ENCODE results near the gene IQCM. TPM values are rescaled to one million over a fixed set of nuclear protein-coding genes. Genes with fewer than 3 reads are reported as not detected.
"Not testable (repeated sequence)": the region's sequence is repeated elsewhere in the genome, so short reads cannot be mapped to it uniquely, and the experiment has no call there.

Gene IQCM
- total and polyA plus RNA-seq, 12 donors: not detected

DNA sequence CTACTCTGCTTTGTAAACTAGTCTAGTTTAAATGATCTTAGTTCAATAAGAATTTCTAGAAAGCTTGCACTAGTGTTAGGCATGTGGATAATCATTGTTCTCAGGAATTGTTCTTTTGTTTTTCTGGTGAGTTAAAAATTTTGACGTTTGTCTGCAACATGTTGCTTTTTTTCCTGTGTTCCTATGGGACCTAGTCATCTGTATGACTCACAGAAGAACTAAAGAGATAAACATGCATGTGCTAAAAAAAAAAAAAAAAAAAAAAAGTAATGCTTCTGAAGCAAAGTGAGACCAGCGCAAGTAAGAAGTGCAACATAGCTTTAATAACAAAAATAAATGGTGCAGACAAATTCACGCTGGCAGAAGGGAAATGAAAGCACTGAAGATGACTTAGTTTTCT, 471.2 kb downstream of the IQCM start:
- WGBS, 2 donors: 48 to 52% methylated on average over 3 of the region's 3 CpGs
- no peaks in the 10 kb centered on the region for H3K36me3 ChIP-seq
- ATAC-seq (no peak), DNase-seq (no peak)
- TF ChIP-seq, protein P1, sequence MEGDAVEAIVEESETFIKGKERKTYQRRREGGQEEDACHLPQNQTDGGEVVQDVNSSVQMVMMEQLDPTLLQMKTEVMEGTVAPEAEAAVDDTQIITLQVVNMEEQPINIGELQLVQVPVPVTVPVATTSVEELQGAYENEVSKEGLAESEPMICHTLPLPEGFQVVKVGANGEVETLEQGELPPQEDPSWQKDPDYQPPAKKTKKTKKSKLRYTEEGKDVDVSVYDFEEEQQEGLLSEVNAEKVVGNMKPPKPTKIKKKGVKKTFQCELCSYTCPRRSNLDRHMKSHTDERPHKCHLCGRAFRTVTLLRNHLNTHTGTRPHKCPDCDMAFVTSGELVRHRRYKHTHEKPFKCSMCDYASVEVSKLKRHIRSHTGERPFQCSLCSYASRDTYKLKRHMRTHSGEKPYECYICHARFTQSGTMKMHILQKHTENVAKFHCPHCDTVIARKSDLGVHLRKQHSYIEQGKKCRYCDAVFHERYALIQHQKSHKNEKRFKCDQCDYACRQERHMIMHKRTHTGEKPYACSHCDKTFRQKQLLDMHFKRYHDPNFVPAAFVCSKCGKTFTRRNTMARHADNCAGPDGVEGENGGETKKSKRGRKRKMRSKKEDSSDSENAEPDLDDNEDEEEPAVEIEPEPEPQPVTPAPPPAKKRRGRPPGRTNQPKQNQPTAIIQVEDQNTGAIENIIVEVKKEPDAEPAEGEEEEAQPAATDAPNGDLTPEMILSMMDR (IDR thresholded peaks at IDR 0.05): no peak
- no peaks in the 10 kb centered on the region for H3K27me3 ChIP-seq
- H3K9me3 ChIP-seq: peaks cover 0 to under 1% (median 0%) of the 10 kb centered on the region in 11 donors
- no peaks in the 10 kb centered on the region for H3K4me1 ChIP-seq
- intact Hi-C loops (cut with DNase I): no loop called here
- H3K27ac ChIP-seq: no peak overlapping the region
- H3K4me3 ChIP-seq: no peak overlapping the region

- ATAC-seq: no peak
- TF ChIP-seq, protein P1 (IDR thresholded peaks at IDR 0.05): no peak
- no peak overlapping the region for H3K27ac ChIP-seq
- no peak overlapping the region for H3K4me3 ChIP-seq
- intact Hi-C loops (cut with DNase I): no loop called here
- no peaks in the 10 kb centered on the region for H3K27me3 ChIP-seq
- H3K36me3 ChIP-seq: no peaks in the 10 kb centered on the region
- peaks cover 0 to 9% (median 0%) of the 10 kb centered on the region in 11 donors for H3K9me3 ChIP-seq
- H3K4me1 ChIP-seq: no peaks in the 10 kb centered on the region
- no peak for DNase-seq
These were observed 472.0 kb downstream of the IQCM start for GRCh38 chr4:149343614-149344013.

DNA sequence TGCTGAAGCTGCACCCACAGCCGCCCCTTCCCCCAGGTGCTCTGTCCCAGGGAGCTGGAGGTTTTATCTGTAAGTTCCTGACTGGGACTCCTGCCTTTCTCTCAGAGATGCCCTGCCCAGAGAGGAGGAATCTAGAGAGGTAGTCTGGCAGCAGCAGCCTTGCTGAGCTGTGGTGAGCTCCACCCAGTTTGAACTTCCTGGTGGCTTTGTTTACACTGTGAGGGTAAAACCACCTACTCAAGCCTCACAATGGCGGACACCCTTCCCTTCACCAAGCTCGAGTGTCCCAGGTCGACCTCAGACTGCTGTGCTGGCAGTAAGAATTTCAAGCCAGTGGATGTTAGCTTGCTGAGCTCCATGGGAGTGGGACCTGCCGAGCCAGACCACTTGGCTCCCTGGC, 474.5 kb downstream of the IQCM start:
- ATAC-seq, H3K4me3 ChIP-seq: not testable (repeated sequence)
- WGBS, 2 donors: 79 to 82% methylated on average over 5 of the region's 5 CpGs

DNA sequence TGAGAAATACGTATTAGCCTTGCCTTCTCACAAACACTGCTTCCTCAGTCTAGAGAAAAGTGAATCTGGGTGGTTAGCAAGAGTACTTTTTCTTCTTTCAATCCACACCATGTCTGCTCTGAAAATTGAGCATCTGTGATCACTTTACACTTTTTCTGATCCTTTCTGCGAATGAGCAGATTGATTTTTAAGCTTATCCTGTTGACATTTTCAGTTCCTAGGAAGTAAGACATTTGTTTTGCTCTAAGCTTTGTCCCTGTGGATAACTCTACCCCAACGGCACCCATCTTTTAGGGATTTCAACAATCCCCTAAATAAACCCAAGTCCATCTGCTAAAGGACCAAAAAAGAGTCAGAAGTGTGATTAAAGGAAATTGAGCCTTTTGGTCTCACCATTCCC, 487.5 kb downstream of the IQCM start:
- intact Hi-C loops (cut with DNase I): no loop called here
- Histone ChIP-seq H3K9me3 (peaks cover 0 to 14% (median 3%) of the 10 kb centered on the region in 11 donors), H3K4me1 (no peaks in the 10 kb centered on the region), H3K27me3 (no peaks in the 10 kb centered on the region), H3K4me3 (no peak overlapping the region), H3K27ac (no peak overlapping the region), H3K36me3 (no peaks in the 10 kb centered on the region)
- no peak for ATAC-seq
- no peak for DNase-seq
- TF ChIP-seq, protein P1 (IDR thresholded peaks at IDR 0.05): no peak
- 57 to 85% methylated on average over 3 of the region's 3 CpGs for WGBS, 2 donors

More for the DNA sequence above, 474.5 kb downstream of the IQCM start:
- peaks cover 0 to 26% (median 0%) of the 10 kb centered on the region in 11 donors for H3K9me3 ChIP-seq
- H3K4me1 ChIP-seq; H3K36me3 ChIP-seq; H3K27me3 ChIP-seq; intact Hi-C loops (cut with DNase I); DNase-seq; H3K27ac ChIP-seq: not testable (repeated sequence)

DNA sequence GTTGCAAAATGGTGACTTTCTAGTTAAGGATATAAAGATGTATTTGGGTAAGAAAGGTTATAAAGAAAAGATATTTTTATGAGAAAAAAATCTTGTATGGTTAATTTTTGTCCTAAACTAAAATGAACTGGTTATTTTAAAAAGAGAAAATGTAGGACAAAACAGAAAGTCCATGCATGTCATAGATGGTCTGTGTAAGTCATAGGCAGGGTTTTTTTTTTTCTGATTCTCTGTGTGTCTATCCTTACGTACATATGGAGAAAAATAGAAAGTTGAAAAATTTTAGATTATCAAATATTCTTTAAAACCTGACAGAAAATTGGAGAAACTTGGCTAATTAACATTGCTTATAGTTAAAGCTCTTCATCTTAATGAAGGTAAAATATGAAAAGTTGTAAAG, 493.4 kb downstream of the IQCM start:
- Histone ChIP-seq H3K36me3 (no peaks in the 10 kb centered on the region), H3K9me3 (peaks cover 0 to 48% (median 5%) of the 10 kb centered on the region in 11 donors), H3K4me3 (no peak overlapping the region), H3K4me1 (no peaks in the 10 kb centered on the region), H3K27me3 (no peaks in the 10 kb centered on the region), H3K27ac (no peak overlapping the region)
- intact Hi-C loops (cut with DNase I): no loop called here
- TF ChIP-seq, protein P1 (IDR thresholded peaks at IDR 0.05): no peak
- 80 to 81% methylated on average over 1 of the region's 1 CpG for WGBS, 2 donors
- ATAC-seq (no peak), DNase-seq (no peak)
